Sigmoid colon (tissue), 4 donors: Measurements from ENCODE around the gene RNF19B.

Experiments
- CTCF ChIP-seq, 4 experiments: fragments of 450-650 bp in 3 of 4; fragments of 200-600 bp in 1 of 4; IDR thresholded peaks; one replicate each; pipeline ENCODE4 v1.5.1; 2016 to 2019; ENCODE audit warnings: antibody characterized with exemption in 4 of 4, mild to moderate bottlenecking in 3 of 4, moderate library complexity in 2 of 4
- EP300 ChIP-seq, 4 donors: sonication (generic); formaldehyde crosslinking; IDR thresholded peaks; one replicate each; pipeline ENCODE4 v1.6.1; 2017; ENCODE audit warnings: antibody characterized with exemption in 4 of 4
- POLR2A ChIP-seq, 2 donors: fragments of 450-650 bp; IDR thresholded peaks; one replicate each; pipeline ENCODE4 v1.6.1; 2016; ENCODE audit warnings: antibody characterized with exemption in 2 of 2, mild to moderate bottlenecking in 2 of 2, moderate library complexity in 2 of 2

GRCh38 chr1:32971156-32971555 is 6.5 kb upstream of the RNF19B start:
- TF ChIP-seq CTCF (IDR thresholded peaks at IDR 0.05): no peak
- TF ChIP-seq POLR2A (IDR thresholded peaks at IDR 0.05): no peak
- TF ChIP-seq EP300 (IDR thresholded peaks at IDR 0.05): no peak
